Retinal pigment epithelial cell (primary cell): ENCODE measurements around the gene BCL6B.

ENCODE experiments used
- DNase-seq: peaks from one replicate; pipeline ENCODE4 v3.0.0-alpha.2; 2010; ENCODE audit warnings: low read depth
- H3K4me3 ChIP-seq: 2 replicates; pipeline ENCODE4 v1.5.1; 2011; ENCODE audit warnings: mild to moderate bottlenecking, low read length, control low read depth, moderate library complexity
- TF ChIP-seq, protein P1 (sequence below): conservative IDR thresholded peaks from 2 replicates; pipeline ENCODE4 v1.5.1; 2011; ENCODE audit warnings: low read depth, low read length, control low read depth, inconsistent platforms

Gene BCL6B

DNA sequence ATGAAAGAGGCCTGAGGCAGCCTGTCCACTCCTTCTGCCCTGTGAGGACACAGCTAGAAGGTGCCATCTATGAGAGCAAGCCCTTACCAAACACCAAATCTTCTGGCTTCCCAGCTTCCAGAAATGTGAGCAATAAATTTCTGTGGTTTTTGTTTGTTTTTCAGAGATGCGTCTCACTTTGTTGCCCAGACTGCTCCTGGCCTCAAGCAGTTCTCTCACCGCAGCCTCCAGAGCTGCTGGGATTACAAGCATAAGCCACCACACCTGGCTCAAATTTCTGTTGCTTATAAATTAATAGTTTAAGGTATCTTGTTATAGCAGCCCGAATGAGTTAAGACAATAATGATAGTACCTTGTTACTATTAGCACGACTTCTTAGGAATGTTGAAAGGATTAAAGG is 33.5 kb downstream of the BCL6B start:
- TF ChIP-seq, protein P1, sequence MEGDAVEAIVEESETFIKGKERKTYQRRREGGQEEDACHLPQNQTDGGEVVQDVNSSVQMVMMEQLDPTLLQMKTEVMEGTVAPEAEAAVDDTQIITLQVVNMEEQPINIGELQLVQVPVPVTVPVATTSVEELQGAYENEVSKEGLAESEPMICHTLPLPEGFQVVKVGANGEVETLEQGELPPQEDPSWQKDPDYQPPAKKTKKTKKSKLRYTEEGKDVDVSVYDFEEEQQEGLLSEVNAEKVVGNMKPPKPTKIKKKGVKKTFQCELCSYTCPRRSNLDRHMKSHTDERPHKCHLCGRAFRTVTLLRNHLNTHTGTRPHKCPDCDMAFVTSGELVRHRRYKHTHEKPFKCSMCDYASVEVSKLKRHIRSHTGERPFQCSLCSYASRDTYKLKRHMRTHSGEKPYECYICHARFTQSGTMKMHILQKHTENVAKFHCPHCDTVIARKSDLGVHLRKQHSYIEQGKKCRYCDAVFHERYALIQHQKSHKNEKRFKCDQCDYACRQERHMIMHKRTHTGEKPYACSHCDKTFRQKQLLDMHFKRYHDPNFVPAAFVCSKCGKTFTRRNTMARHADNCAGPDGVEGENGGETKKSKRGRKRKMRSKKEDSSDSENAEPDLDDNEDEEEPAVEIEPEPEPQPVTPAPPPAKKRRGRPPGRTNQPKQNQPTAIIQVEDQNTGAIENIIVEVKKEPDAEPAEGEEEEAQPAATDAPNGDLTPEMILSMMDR: no peak
- no peak for DNase-seq

DNA sequence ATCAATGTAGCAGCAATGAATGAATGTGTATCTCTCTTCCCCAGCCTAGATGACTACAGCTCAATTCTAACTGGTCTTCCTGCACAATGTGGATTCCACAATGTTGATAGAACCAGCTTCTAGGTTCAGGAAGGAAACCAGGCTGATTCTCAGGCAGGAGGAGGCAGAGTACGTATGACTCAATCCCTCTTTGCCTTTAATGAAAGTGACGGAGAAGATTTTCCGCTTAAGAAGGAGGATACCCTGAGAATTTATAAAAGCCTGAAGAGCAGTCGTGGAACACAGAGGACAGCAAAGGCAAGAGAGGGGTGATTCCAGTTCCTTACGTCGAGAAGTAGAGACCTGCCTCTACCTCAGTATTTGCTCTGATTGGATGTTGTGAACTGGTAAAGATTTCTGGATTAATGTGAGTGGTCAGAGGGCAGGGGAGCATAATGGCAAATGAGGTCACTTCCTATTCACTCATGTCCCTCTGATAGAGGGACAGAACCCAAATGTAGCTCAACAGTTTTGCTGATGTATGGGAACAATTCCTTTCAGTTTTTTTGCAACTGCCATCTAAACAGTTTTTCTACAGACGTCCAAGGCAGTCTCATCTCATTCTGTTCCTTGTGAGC is 36.1 kb downstream of the BCL6B start:
- TF ChIP-seq, protein P1: no peak
- H3K4me3 ChIP-seq: no peak overlapping the region
- DNase-seq: no peak

More for the DNA sequence above, 33.5 kb downstream of the BCL6B start:
- no peak overlapping the region for H3K4me3 ChIP-seq

DNA sequence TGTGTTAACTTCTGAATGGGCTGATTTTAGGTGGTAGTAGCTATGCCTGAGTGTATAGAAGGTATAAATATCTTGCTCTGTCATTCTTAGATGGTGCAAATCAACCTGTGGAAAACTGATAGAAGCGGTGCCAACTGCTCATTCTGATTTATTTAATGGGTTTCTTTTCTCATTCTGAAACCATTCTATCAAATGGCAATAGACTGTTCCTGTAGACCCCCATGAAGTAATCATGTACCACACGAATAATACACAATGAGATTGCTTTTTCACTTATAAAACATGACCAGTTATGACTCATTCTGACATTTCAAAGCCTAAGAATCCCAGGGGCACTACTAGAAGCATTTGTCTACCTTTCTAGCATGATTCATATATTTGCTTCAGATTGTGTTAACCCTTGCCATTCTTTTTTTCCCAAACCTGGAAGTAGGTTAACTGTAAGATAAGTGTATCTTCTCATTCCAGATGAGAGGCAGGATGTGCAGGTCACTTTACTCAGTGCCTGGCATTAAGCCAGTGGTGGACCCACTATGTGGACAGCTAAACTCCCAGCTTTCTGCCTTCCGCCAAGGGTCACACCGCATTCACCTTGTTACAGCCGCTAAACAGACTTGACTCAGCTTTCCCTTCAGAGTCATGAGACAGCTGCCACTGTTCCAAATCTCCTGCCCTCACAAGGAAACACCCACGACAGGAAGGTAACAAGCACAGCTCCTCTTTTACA is 37.5 kb downstream of the BCL6B start:
- H3K4me3 ChIP-seq: no peak overlapping the region
- peak; percentile 49 for DNase-seq
- TF ChIP-seq, protein P1: no peak

DNA sequence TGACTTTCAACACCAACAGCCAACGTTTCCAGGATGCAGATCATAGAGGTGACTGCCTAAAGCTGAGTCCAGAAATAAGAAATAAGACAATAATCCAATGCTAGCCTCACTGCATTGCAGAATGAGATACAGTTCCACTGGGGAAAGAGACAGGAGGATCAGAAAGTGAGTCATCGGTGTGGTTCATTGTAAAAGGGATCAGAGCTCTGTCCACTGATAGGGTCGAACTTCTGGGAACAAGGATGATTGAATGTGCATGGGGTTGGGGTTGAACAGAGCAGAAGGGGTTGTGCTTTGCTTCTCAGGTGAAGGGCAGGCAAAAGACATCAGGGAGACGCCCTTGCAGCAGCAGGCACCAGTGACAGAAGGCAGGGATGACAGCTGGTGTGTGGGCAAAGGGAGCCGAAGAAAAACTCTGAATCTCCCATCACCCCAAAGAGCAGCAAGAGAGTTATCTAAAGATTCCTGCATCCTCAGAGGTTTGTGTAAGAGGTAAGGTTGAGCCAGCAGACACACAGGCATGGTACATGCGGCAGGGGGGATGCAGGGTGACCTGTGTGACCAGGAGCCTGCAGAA is 40.8 kb downstream of the BCL6B start:
- DNase-seq: no peak
- TF ChIP-seq, protein P1: no peak
- no peak overlapping the region for H3K4me3 ChIP-seq

DNA sequence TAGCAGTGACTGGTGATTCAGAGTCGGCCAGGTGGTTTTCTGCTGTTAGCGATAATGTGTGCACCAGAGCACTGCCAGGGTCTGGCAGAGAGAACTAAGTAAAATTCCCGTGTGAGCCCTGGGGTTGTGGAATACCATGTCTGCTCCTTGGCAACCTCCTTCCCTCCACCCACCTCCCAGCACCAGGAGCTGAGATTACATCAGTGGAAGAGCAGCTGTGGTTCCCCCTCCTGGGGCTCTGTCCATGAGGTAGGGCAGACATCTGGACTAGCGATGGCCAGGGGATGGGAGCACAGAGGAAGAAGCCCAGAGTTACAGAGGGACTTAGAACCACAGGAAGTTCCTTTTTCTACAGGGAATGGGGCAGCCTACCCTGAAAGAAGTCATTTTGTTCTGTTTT is 41.4 kb downstream of the BCL6B start:
- TF ChIP-seq, protein P1: no peak
- no peak for DNase-seq
- H3K4me3 ChIP-seq: no peak overlapping the region

DNA sequence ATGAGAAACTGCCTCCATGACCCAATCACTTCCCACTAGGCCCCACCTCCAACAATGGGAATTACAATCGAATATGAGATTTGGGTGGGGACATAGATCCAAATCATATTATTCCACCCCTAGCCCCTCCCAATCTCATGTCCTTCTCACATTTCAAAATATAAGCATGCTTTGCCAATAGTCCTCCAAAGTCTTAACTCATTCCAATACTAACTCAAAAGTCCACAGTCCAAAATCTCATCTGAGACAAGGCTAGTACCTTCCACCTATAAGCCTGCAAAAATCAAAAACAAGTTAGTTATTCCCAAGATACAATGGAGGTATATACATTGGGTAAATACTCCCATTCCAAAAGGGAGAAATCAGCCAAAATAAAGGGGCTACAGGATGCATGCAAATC is 44.3 kb downstream of the BCL6B start:
- TF ChIP-seq, protein P1: no peak
- no peak for DNase-seq
- H3K4me3 ChIP-seq: no peak overlapping the region
